Liver (tissue), 9 donors: ENCODE results near the gene ITCH. TPM values are rescaled to one million over a fixed set of nuclear protein-coding genes. Genes with fewer than 3 reads are reported as not detected.
"Not testable (repeated sequence)": the region's sequence is repeated elsewhere in the genome, so short reads cannot be mapped to it uniquely, and the experiment has no call there.

Source experiments
- DNase-seq: peaks from one replicate; pipeline ENCODE4 v3.0.0-alpha.2; 2017; ENCODE audit warnings: low spot score
- H3K27ac ChIP-seq, 2 donors: one replicate each; pipeline ENCODE4 v1.7.0; 2013; ENCODE audit warnings: inconsistent platforms in 2 of 2, low read length in 2 of 2, control low read depth in 1 of 2, low read depth in 1 of 2, mild to moderate bottlenecking in 1 of 2
- H3K27me3 ChIP-seq, 4 donors: one replicate each; pipeline versions ENCODE4 v1.6.1 to v1.7.0; 2013; ENCODE audit warnings: low read length in 3 of 4, inconsistent platforms in 1 of 4, mild to moderate bottlenecking in 1 of 4, moderate library complexity in 1 of 4; ENCODE audit not compliant: control insufficient read depth in 4 of 4, insufficient read depth in 4 of 4
- H3K36me3 ChIP-seq, 4 donors: one replicate each; pipeline versions ENCODE4 v1.6.1 to v1.7.0; 2013; ENCODE audit warnings: low read length in 3 of 4, mild to moderate bottlenecking in 3 of 4, low read depth in 1 of 4, moderate library complexity in 1 of 4; ENCODE audit not compliant: control insufficient read depth in 4 of 4, insufficient read depth in 3 of 4
- H3K4me1 ChIP-seq, 4 donors: one replicate each; pipeline versions ENCODE4 v1.6.1 to v1.7.0; 2013; ENCODE audit warnings: low read length in 3 of 4, mild to moderate bottlenecking in 3 of 4, moderate library complexity in 1 of 4; ENCODE audit not compliant: control insufficient read depth in 4 of 4, insufficient read depth in 4 of 4
- H3K4me3 ChIP-seq, 3 donors: one replicate each; pipeline versions ENCODE4 v1.6.1 to v1.7.0; 2013; ENCODE audit warnings: low read length in 3 of 3, control low read depth in 1 of 3, low read depth in 1 of 3, mild to moderate bottlenecking in 1 of 3
- H3K9ac ChIP-seq, 2 donors: one replicate each; pipeline ENCODE4 v1.7.0; 2013; ENCODE audit warnings: low read length in 2 of 2, mild to moderate bottlenecking in 2 of 2, moderate library complexity in 2 of 2, control low read depth in 1 of 2, low read depth in 1 of 2
- H3K9me3 ChIP-seq, 4 donors: one replicate each; pipeline versions ENCODE4 v1.6.1 to v1.7.0; 2013; ENCODE audit warnings: low read length in 3 of 4; ENCODE audit not compliant: control insufficient read depth in 4 of 4
- EGR1 ChIP-seq, 2 donors: IDR thresholded peaks; 2 replicates each; pipeline ENCODE4 v1.6.1; 2016 to 2018; ENCODE audit warnings: antibody characterized with exemption in 2 of 2, low read depth in 2 of 2
- FOXA1 ChIP-seq: IDR thresholded peaks from 2 replicates; pipeline ENCODE4 v1.6.1; 2016; ENCODE audit warnings: antibody characterized with exemption
- FOXA2 ChIP-seq: IDR thresholded peaks from 2 replicates; pipeline ENCODE4 v1.6.1; 2016; ENCODE audit warnings: antibody characterized with exemption
- GABPA ChIP-seq, 2 donors: IDR thresholded peaks in 1 of 2; conservative IDR thresholded peaks in 1 of 2; 2 replicates each; pipeline ENCODE4 v1.6.1; 2016; ENCODE audit warnings: antibody characterized with exemption in 2 of 2, mild to moderate bottlenecking in 1 of 2, moderate library complexity in 1 of 2
- HNF4A ChIP-seq, 2 donors: conservative IDR thresholded peaks; 2 replicates each; pipeline ENCODE4 v1.6.1; 2016; ENCODE audit warnings: antibody characterized with exemption in 2 of 2, mild to moderate bottlenecking in 2 of 2
- HNF4G ChIP-seq: IDR thresholded peaks from 2 replicates; pipeline ENCODE4 v1.6.1; 2016; ENCODE audit warnings: antibody characterized with exemption
- JUND ChIP-seq, 2 donors: IDR thresholded peaks; 2 replicates each; pipeline ENCODE4 v1.6.1; 2016; ENCODE audit warnings: antibody characterized with exemption in 2 of 2
- RAD21 ChIP-seq, 2 donors: IDR thresholded peaks; 2 replicates each; pipeline ENCODE4 v1.6.1; 2016; ENCODE audit warnings: antibody characterized with exemption in 2 of 2, mild to moderate bottlenecking in 2 of 2
- REST ChIP-seq: IDR thresholded peaks from 2 replicates; pipeline ENCODE4 v1.6.1; 2016; ENCODE audit warnings: antibody characterized with exemption, mild to moderate bottlenecking
- RXRA ChIP-seq, 2 donors: IDR thresholded peaks; 2 replicates each; pipeline ENCODE4 v1.6.1; 2017 to 2018; ENCODE audit warnings: antibody characterized with exemption in 2 of 2, mild to moderate bottlenecking in 1 of 2
- SP1 ChIP-seq: IDR thresholded peaks from 2 replicates; pipeline ENCODE4 v1.6.1; 2018; ENCODE audit warnings: antibody characterized with exemption, mild to moderate bottlenecking
- TAF1 ChIP-seq: conservative IDR thresholded peaks from 2 replicates; pipeline ENCODE4 v1.6.1; 2016; ENCODE audit warnings: antibody characterized with exemption, mild to moderate bottlenecking
- YY1 ChIP-seq: IDR thresholded peaks from 2 replicates; pipeline ENCODE4 v1.6.1; 2016; ENCODE audit warnings: antibody characterized with exemption, mild to moderate bottlenecking
- WGBS: extraction: QIAGEN DNeasy Blood & Tissue Kit; methylation state at CpG from one replicate; pipeline ENCODE4 v1.1.7; 2013; 5-methylcytosine and 5-hydroxymethylcytosine counted together
- polyA plus RNA-seq, 2 donors: library from polyadenylated mRNA; stranded (reverse) in 1 of 2; unstranded in 1 of 2; fragments of 200-250 nt in 1 of 2; fragments of >200 nt in 1 of 2; fragmentation: Nextera tagmentation in 1 of 2; extraction: Ambion mirVana in 1 of 2; gene quantifications; one replicate each; pipeline versions ENCODE4 v1.2.1 to v1.2.3, GENCODE V29; 2013 to 2015
- total RNA-seq, 2 donors: library from RNA; depleted of rRNA; stranded (reverse); fragments of >200 nt; gene quantifications; one replicate each; pipeline ENCODE4 v1.2.3, GENCODE V29; 2014
- TF ChIP-seq, protein P1 (sequence below): IDR thresholded peaks from 2 replicates; pipeline ENCODE4 v1.6.1; 2016; ENCODE audit warnings: antibody characterized with exemption
- TF ChIP-seq, protein P2 (sequence below): IDR thresholded peaks from 2 replicates; pipeline ENCODE4 v1.6.1; 2016; ENCODE audit warnings: antibody characterized with exemption
- TF ChIP-seq, protein P3 (sequence below): IDR thresholded peaks from 2 replicates; pipeline ENCODE4 v1.6.1; 2016; ENCODE audit warnings: antibody characterized with exemption
- donor health status: healthy.
- donor health status: healthy.
- donor health status: healthy.
- donor health status: healthy.
- donor health status: healthy.

ITCH gene
- total and polyA plus RNA-seq, 4 donors = 14.3 to 85.3 (median 25.8) TPM

- not testable (repeated sequence) for H3K27ac ChIP-seq, DNase-seq, H3K9ac ChIP-seq, H3K9me3 ChIP-seq, H3K4me1 ChIP-seq, H3K4me3 ChIP-seq, H3K27me3 ChIP-seq
- peaks cover 6 to 46% (median 42%) of the 10 kb centered on the region in 4 donors for H3K36me3 ChIP-seq
- 98% methylated on average over 6 of the region's 6 CpGs for WGBS
Measured at GRCh38 chr20:34497596-34497995, 134.5 kb downstream of the ITCH start.

DNA sequence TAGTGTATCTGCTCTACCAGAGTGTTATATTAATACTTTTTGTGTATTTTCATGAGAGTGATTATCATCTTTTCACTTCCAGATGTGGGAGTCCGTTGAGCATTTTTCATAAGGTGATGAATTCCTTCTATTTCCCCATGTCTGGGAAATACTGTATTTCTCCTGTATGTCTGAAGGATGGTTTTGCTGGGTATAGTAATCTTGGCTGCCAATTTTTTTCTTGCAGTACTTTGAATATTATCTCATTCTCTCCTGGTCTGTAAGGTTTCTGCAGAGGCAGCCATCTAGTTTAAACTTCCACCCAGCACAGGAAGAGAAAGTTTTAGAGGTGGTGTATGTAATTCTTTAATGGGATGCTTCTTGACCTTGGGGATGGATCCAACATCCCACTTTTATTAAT lies 137.8 kb downstream of the ITCH start:
- Histone ChIP-seq H3K27ac (no peak overlapping the region), H3K9ac (no peak overlapping the region), H3K27me3 (no peaks in the 10 kb centered on the region), H3K4me3 (no peak overlapping the region), H3K36me3 (peaks cover 10 to 38% (median 29%) of the 10 kb centered on the region in 4 donors), H3K4me1 (no peaks in the 10 kb centered on the region), H3K9me3 (no peaks in the 10 kb centered on the region)
- TF ChIP-seq, protein P1, sequence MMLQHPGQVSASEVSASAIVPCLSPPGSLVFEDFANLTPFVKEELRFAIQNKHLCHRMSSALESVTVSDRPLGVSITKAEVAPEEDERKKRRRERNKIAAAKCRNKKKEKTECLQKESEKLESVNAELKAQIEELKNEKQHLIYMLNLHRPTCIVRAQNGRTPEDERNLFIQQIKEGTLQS = no peak
- no peak for TF ChIP-seq JUND (IDR thresholded peaks at IDR 0.05)
- TF ChIP-seq SP1 = no peak
- TF ChIP-seq REST = no peak
- no peak for TF ChIP-seq HNF4A (conservative IDR thresholded peaks at IDR 0.05)
- TF ChIP-seq, protein P2, sequence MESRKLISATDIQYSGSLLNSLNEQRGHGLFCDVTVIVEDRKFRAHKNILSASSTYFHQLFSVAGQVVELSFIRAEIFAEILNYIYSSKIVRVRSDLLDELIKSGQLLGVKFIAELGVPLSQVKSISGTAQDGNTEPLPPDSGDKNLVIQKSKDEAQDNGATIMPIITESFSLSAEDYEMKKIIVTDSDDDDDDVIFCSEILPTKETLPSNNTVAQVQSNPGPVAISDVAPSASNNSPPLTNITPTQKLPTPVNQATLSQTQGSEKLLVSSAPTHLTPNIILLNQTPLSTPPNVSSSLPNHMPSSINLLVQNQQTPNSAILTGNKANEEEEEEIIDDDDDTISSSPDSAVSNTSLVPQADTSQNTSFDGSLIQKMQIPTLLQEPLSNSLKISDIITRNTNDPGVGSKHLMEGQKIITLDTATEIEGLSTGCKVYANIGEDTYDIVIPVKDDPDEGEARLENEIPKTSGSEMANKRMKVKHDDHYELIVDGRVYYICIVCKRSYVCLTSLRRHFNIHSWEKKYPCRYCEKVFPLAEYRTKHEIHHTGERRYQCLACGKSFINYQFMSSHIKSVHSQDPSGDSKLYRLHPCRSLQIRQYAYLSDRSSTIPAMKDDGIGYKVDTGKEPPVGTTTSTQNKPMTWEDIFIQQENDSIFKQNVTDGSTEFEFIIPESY = no peak
- TF ChIP-seq YY1 = no peak
- no peak for DNase-seq
- WGBS = 95% methylated on average over 1 of the region's 1 CpG

GRCh38 chr20:34506480-34506879 lies 143.4 kb downstream of the ITCH start:
- H3K9ac ChIP-seq = no peak overlapping the region
- H3K9me3 ChIP-seq = no peaks in the 10 kb centered on the region
- peaks cover 0 to 9% (median 3%) of the 10 kb centered on the region in 4 donors for H3K4me1 ChIP-seq
- H3K27ac ChIP-seq = no peak overlapping the region
- 90% methylated on average over 3 of the region's 3 CpGs for WGBS
- no peaks in the 10 kb centered on the region for H3K27me3 ChIP-seq
- no peak overlapping the region for H3K4me3 ChIP-seq
- peaks cover 9 to 54% (median 31%) of the 10 kb centered on the region in 4 donors for H3K36me3 ChIP-seq
- no peak for DNase-seq
- no peak for TF ChIP-seq EGR1 (IDR thresholded peaks at IDR 0.05; ENCODE audit: low read depth in 2 of 2)
- no peak for TF ChIP-seq JUND (IDR thresholded peaks at IDR 0.05)
- no peak for TF ChIP-seq HNF4A (conservative IDR thresholded peaks at IDR 0.05)
- TF ChIP-seq TAF1 = no peak
- no peak for TF ChIP-seq HNF4G
- TF ChIP-seq SP1 = no peak
- no peak for TF ChIP-seq REST
- no peak for TF ChIP-seq GABPA (IDR thresholded peaks at IDR 0.05 in 1 of 2, conservative IDR thresholded peaks at IDR 0.05 in 1 of 2)
- no peak for TF ChIP-seq FOXA2
- TF ChIP-seq, protein P2 = no peak
- TF ChIP-seq FOXA1 = no peak
- TF ChIP-seq RAD21 (IDR thresholded peaks at IDR 0.05) = no peak
- TF ChIP-seq, protein P3, sequence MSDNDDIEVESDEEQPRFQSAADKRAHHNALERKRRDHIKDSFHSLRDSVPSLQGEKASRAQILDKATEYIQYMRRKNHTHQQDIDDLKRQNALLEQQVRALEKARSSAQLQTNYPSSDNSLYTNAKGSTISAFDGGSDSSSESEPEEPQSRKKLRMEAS = no peak
- no peak for TF ChIP-seq RXRA (IDR thresholded peaks at IDR 0.05)
